Erythroblast (primary cell): ENCODE measurements around the gene MDGA2.

Experiments used
- DNase-seq, 2 experiments: peaks; one replicate each; lab custom pipeline; 2025; lab: John Stamatoyannopoulos, UW
- GATA1 ChIP-seq: IDR thresholded peaks from 2 replicates; pipeline ENCODE4 v1.6.1; 2011; ENCODE audit warnings: low read depth, mild to moderate bottlenecking, control low read depth, low read length, moderate library complexity
- POLR2A ChIP-seq: IDR thresholded peaks from 2 replicates; pipeline ENCODE4 v1.6.1; 2011; ENCODE audit warnings: mild to moderate bottlenecking, low read length

Gene MDGA2

GRCh38 chr14:47060050-47060449 is 615.4 kb downstream of the MDGA2 start:
- TF ChIP-seq GATA1: no peak
- no peak for TF ChIP-seq POLR2A
- DNase-seq: no peak

DNA sequence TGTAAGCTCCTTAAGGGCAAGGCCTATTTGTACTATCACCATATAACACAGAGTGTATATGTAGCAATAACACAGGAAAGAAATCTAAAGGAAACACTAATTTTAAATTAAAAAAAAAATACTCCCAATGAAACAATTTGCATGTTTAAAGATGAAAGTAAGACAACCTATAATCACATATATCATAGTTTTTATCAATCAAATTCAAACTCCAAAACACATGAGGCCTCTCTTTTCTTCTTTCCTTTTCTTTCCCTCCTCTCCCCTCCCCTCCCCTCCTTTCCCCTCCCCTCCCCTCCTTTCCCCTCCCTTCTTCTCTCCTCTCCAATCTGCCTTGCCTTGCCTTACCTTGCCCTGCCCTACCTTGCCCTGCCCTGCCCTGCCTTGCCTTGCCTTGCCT is 618.0 kb downstream of the MDGA2 start:
- TF ChIP-seq POLR2A (no peak), GATA1 (no peak)
- no peak for DNase-seq

DNA sequence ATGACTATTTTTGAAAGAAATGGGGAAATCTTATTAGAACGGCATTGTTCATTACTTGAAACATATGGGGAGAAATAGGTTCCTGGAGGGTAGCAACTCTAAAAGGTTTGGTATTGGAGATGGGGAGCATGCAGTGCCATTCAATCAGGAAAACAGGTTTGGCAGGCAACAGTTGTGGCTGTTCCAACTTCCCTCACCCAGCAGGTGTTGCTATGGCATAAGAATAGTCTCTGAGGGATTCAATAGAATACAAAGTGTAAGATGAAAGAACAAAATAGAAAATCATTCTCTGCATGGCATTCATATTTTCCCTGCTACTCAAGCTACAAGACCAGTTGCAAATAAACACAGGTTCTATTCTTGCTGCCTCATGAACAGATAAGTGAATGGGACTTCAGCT is 630.6 kb downstream of the MDGA2 start:
- TF ChIP-seq GATA1: no peak
- no peak for TF ChIP-seq POLR2A
- peak in 1 of 2 experiments; percentile 0 for DNase-seq

GRCh38 chr14:47040550-47040949 is 634.9 kb downstream of the MDGA2 start:
- DNase-seq: peak; percentile 82 to 88
- TF ChIP-seq POLR2A (no peak), GATA1 (peak; percentile 48)

DNA sequence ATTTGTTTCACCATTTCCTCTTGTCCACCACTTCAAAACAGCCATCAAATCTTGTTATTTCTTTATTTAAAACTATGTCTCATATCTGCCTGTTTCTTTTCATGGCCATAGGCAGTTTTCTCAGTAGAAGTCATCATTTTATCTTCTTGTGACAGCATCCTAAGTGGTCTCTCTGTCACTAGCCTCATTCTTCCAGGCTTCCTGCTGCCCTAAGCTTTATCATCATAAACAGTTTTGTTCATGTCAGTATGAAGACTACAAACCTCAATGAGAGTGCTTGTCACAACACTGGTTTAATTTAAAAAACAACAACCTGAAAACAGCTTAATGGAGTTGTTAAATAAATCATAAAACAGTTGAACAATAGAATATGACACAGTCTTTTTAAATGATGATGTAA is 636.1 kb downstream of the MDGA2 start:
- DNase-seq: peak; percentile 15 to 41
- TF ChIP-seq GATA1: no peak

DNA sequence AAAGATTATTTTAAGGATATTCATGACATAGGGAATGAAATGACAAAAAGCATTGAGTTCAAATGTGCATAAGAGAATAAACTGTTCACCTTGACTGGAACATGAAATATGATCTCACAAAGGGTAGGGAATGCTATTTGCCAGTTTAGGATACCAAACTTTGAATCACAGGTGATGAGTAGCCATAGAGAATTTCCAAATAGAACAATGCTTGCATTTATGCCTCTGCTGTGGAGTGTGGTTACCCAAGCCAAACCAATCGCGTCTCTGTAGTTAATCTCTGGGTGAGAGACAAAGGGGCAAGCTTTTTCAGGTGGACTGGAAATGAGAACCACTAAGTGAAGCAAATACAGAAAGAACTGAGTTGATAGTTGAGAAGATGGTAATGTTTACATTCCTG is 652.7 kb downstream of the MDGA2 start:
- DNase-seq: no peak
- no peak for TF ChIP-seq POLR2A
- no peak for TF ChIP-seq GATA1

- no peak for DNase-seq
Observed at GRCh38 chr14:47020500-47020899, 654.9 kb downstream of the MDGA2 start.

DNA sequence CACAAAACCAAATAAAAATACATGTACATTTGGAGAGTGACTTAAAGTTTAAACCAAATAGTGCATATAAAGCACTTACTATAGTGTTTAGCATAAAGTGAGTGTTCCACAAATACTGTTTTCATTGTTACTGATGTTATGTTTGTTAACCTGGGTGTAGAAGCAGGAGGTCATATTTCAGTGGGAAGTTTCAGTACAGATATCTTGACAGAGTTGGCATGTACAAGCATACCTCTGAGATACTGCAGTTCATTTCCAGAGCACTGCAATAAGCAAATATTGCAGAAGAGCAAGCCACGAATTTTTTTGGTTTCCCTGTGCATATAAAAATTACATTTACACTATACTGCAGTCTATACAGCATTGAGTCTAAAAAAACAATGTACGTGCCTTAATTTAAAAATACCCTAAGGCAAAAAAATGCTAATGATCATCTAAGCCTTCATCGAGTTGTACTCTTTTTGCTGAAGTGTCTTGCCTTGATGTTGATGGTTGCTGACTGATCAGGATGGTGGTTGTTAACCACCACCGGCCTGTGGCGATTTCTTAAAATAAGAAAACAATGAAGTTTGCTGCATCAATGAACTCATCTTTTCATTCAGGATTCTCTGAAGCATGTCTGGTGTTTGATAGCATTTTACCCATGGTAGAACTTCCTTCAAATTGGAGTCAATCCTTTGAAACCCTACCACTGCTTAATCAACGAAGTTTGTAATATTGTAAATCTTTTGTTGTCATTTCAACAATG is 662.7 kb downstream of the MDGA2 start:
- TF ChIP-seq GATA1 (no peak), POLR2A (no peak)
- no peak for DNase-seq

More at GRCh38 chr14:47020500-47020899, 654.9 kb downstream of the MDGA2 start:
- TF ChIP-seq GATA1: no peak
- no peak for TF ChIP-seq POLR2A

GRCh38 chr14:47009615-47010014 is 665.8 kb downstream of the MDGA2 start:
- DNase-seq: no peak
- TF ChIP-seq POLR2A: no peak
- no peak for TF ChIP-seq GATA1

DNA sequence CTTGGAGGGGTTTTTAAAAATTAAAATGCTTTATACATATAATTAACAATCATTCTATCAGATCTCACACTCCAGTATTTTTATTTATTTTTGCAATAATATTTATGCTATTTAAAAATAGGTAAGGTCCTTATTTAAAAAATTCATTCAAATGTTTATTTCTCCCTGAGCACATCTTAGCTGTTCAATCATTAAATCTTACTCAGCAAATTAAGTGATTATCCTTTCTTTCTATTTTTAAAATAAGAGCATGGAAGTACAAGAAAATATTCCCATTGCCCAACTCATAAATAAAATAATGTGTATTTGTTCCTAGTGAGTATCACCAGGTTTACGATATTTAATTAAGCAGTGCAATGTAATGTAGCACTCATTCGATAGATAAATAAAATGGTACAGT is 666.7 kb downstream of the MDGA2 start:
- DNase-seq: no peak
- TF ChIP-seq GATA1: no peak
- TF ChIP-seq POLR2A: no peak

DNA sequence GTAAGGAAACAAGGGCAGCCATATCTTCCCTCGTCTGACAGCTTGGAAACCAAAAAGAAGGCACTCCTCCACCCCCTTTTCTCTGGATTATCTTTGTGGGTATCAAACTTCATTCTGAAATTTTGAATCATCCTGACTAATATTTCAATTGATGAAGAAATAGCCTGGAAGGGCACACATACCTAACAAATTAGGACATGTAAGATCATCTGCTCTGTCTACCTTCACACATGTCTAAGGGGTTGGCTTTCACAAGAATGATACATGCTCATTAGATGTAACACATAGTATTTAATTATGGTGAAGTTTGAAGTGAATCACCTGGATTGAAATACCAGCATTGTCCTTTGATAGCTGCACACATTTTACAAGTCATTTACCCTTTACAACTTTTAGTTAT is 675.7 kb downstream of the MDGA2 start:
- TF ChIP-seq POLR2A (no peak), GATA1 (no peak)
- DNase-seq: no peak

DNA sequence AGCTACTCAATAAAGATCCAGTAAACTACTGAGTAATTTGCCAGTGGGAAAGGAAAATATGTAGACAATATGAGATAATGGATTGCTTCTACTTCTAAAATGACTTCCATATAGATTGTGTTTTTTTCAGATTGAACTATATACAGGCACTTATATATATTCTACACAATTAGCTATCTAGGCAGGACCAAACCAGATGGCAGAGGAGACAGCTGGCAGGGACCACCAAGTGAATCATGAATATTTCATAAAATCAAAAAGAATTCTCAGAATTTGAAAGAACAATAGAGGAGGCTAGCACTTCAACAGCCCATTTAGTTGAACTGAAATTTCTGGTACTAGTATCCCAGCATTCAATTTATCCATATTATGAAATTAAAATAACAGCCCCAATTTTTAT is 685.8 kb downstream of the MDGA2 start:
- no peak for DNase-seq
- TF ChIP-seq GATA1 (no peak), POLR2A (no peak)

GRCh38 chr14:46988312-46988711 is 687.1 kb downstream of the MDGA2 start:
- TF ChIP-seq GATA1 (no peak), POLR2A (no peak)
- no peak for DNase-seq

DNA sequence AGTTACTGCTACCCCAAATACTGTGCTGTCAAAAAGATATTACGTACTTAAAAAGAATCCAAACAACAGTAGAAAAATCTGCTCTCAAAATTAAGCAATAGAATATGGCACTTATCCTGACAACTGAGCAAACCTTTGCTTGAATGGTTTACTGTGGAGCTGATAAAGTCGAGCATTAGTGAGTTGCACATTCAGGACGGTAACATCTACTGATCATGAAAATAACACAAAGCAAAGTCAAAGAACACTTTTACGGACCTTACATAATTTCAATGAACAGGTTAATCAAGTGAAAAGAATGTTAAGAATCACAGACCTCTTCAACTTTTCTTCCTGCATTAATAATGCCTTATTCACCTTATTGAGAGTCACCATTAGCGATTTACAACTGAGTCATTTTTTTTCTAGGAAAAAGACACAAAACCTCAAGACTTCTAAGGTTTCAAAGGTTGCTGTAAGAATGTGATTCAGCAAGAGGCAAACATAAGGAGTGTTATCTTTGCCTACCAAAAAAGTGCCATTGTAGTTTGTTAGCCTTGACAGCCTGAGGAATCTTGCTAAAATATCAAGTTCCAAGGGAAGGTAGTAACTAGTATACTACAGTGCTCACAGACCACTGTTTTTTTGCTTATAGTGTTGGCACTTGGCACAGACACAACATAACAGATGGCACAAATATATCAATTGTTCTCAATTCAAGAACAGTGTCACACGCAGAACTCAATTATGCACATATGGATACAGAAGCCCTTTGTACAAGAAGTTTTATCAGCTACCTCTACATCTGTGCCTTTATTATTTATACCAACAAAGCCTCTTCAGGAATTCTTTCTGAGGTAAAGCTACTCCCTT is 689.6 kb downstream of the MDGA2 start:
- TF ChIP-seq POLR2A (no peak), GATA1 (no peak)
- DNase-seq: no peak

DNA sequence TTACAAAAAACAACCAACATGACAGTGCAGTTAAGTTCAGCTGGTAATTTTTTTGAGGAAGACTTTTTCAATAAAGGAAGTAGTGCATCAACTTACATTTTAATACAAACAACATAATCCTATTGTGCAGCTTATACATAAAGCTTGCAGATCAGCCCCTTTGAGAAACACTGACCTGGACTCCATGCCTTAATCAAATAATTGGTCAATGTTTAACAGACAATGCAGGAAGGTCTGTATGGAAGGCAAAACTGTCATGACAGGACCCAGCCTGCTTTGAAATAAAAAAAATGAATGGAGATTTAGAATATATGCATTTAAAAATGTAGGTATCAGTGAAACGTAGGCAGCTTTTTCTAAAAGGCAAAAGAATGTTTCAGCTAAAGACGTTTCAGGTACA is 702.1 kb downstream of the MDGA2 start:
- no peak for DNase-seq
- TF ChIP-seq GATA1 (no peak), POLR2A (no peak)
